Prostate gland (tissue), 2 donors: ENCODE measurements around the gene RBPJ. TPM values are rescaled to one million over a fixed set of nuclear protein-coding genes. Genes with fewer than 3 reads are reported as not detected.
"Not testable (repeated sequence)": the region's sequence is repeated elsewhere in the genome, so short reads cannot be mapped to it uniquely, and the experiment has no call there.

Experiments used
- DNase-seq: peaks from one replicate; pipeline ENCODE4 v3.0.0-alpha.2; 2019; ENCODE audit warnings: low spot score
- H3K27ac ChIP-seq, 2 donors: fragments of 200-600 bp; sonication (generic); 2 replicates each; pipeline ENCODE4 v1.5.1; 2017 to 2019
- H3K27me3 ChIP-seq: fragments of 200-600 bp; sonication (generic); replicated peaks from 2 replicates; pipeline ENCODE4 v1.5.1; 2019; ENCODE audit not compliant: insufficient read depth
- H3K36me3 ChIP-seq, 2 donors: fragments of 200-600 bp; sonication (generic); 1 replicate in 1 of 2; 2 replicates in 1 of 2; pipeline versions ENCODE4 v1.5.1 to v1.8.1; 2017 to 2019
- H3K4me1 ChIP-seq: fragments of 200-600 bp; sonication (generic); replicated peaks from 2 replicates; pipeline ENCODE4 v1.5.1; 2019
- H3K4me3 ChIP-seq, 2 donors: fragments of 200-600 bp; sonication (generic); 2 replicates each; pipeline ENCODE4 v1.5.1; 2017 to 2019
- H3K9me3 ChIP-seq: fragments of 200-600 bp; sonication (generic); 2 replicates; pipeline ENCODE4 v1.5.1; 2017
- CTCF ChIP-seq, 4 experiments: fragments of 200-600 bp in 2 of 4; fragments of 450-650 bp in 2 of 4; sonication (generic) in 2 of 4; IDR thresholded peaks; 1 replicate in 3 of 4; 2 replicates in 1 of 4; pipeline ENCODE4 v1.5.1; 2016 to 2019; ENCODE audit warnings: antibody characterized with exemption in 4 of 4, mild to moderate bottlenecking in 2 of 4, moderate library complexity in 2 of 4
- POLR2A ChIP-seq: fragments of 450-650 bp; IDR thresholded peaks from one replicate; pipeline ENCODE4 v1.6.1; 2016; ENCODE audit warnings: antibody characterized with exemption, mild to moderate bottlenecking
- POLR2AphosphoS5 ChIP-seq: sonication (generic); formaldehyde crosslinking; IDR thresholded peaks from one replicate; pipeline ENCODE4 v1.6.1; 2017; ENCODE audit warnings: antibody characterized with exemption
- WGBS: methylation state at CpG from one replicate; pipeline ENCODE4 v1.1.5; 2018; 5-methylcytosine and 5-hydroxymethylcytosine counted together
- intact Hi-C: fragments of 100-400 bp; cut with DNase I; formaldehyde crosslinking; loops from one replicate; pipeline ENCODE4 v1.14.2; 2022
- total RNA-seq, 2 donors: library from RNA; depleted of rRNA; stranded (reverse); fragments of >200 nt; gene quantifications; one replicate each; pipeline ENCODE4 v1.1.0, GENCODE V29; 2016

RBPJ gene
- total RNA-seq, 2 donors from 2014 or later: 36.0 to 130 TPM

GRCh38 chr4:26355392-26356052 lies 34.7 kb downstream of the RBPJ start:
- 100% methylated on average over 1 of the region's 1 CpG for WGBS
- Histone ChIP-seq H3K4me1 (no peaks in the 10 kb centered on the region), H3K27ac (no peak overlapping the region), H3K36me3 (no peaks in the 10 kb centered on the region), H3K4me3 (no peak overlapping the region), H3K27me3 (no peaks in the 10 kb centered on the region), H3K9me3 (no peaks in the 10 kb centered on the region)
- DNase-seq: no peak
- no peak for TF ChIP-seq POLR2AphosphoS5
- no peak for TF ChIP-seq POLR2A
- no peak for TF ChIP-seq CTCF (IDR thresholded peaks at IDR 0.05)
- intact Hi-C loops: no loop called here

- Histone ChIP-seq H3K4me3 (no peak overlapping the region), H3K36me3 (no peaks in the 10 kb centered on the region), H3K27ac (no peak overlapping the region), H3K9me3 (no peaks in the 10 kb centered on the region), H3K27me3 (no peaks in the 10 kb centered on the region), H3K4me1 (no peaks in the 10 kb centered on the region)
- intact Hi-C loops: no loop called here
- 37% methylated on average over 2 of the region's 2 CpGs for WGBS
- no peak for DNase-seq
- TF ChIP-seq POLR2AphosphoS5: no peak
- no peak for TF ChIP-seq CTCF (IDR thresholded peaks at IDR 0.05)
- TF ChIP-seq POLR2A: no peak
Measured at GRCh38 chr4:26356081-26356501, 35.3 kb downstream of the RBPJ start.

GRCh38 chr4:26359521-26359920 lies 38.7 kb downstream of the RBPJ start:
- H3K4me1 ChIP-seq, H3K36me3 ChIP-seq, intact Hi-C loops, DNase-seq, H3K27ac ChIP-seq, H3K4me3 ChIP-seq, H3K27me3 ChIP-seq, H3K9me3 ChIP-seq: not testable (repeated sequence)
- 84% methylated on average over 32 of the region's 32 CpGs for WGBS

- no peaks in the 10 kb centered on the region for H3K9me3 ChIP-seq
Measured at GRCh38 chr4:26360273-26360672, 39.5 kb downstream of the RBPJ start.

GRCh38 chr4:26360864-26361263 lies 40.0 kb downstream of the RBPJ start:
- 67% methylated on average over 5 of the region's 5 CpGs for WGBS
- Histone ChIP-seq H3K27me3 (no peaks in the 10 kb centered on the region), H3K4me1 (no peaks in the 10 kb centered on the region), H3K27ac (no peak overlapping the region), H3K4me3 (no peak overlapping the region), H3K36me3 (no peaks in the 10 kb centered on the region), H3K9me3 (no peaks in the 10 kb centered on the region)
- intact Hi-C loops: no loop called here
- DNase-seq: no peak
- TF ChIP-seq POLR2AphosphoS5 (no peak), POLR2A (no peak), CTCF (IDR thresholded peaks at IDR 0.05) (no peak)

More at GRCh38 chr4:26360273-26360672, 39.5 kb downstream of the RBPJ start:
- Histone ChIP-seq H3K4me3 (no peak overlapping the region), H3K27ac (no peak overlapping the region), H3K4me1 (no peaks in the 10 kb centered on the region), H3K27me3 (no peaks in the 10 kb centered on the region), H3K36me3 (no peaks in the 10 kb centered on the region)
- no peak for DNase-seq
- intact Hi-C loops: no loop called here
- TF ChIP-seq CTCF (IDR thresholded peaks at IDR 0.05) (no peak), POLR2AphosphoS5 (no peak), POLR2A (no peak)
- WGBS: 95% methylated on average over 4 of the region's 4 CpGs
